Rectal smooth muscle tissue (tissue), 1 donor: ENCODE measurements around the gene SLC6A19.

ENCODE experiments used
- H3K27ac ChIP-seq: one replicate; pipeline ENCODE4 v1.7.0; 2013; ENCODE audit warnings: low read depth, low read length, inconsistent platforms
- H3K27me3 ChIP-seq: one replicate; pipeline ENCODE4 v1.7.0; 2013; ENCODE audit warnings: low read length; ENCODE audit not compliant: control insufficient read depth, insufficient read depth
- H3K36me3 ChIP-seq: one replicate; pipeline ENCODE4 v1.7.0; 2013; ENCODE audit warnings: low read length; ENCODE audit not compliant: control insufficient read depth, insufficient read depth
- H3K4me1 ChIP-seq: one replicate; pipeline ENCODE4 v1.7.0; 2013; ENCODE audit warnings: low read length; ENCODE audit not compliant: control insufficient read depth, insufficient read depth
- H3K4me3 ChIP-seq: one replicate; pipeline ENCODE4 v1.7.0; 2013; ENCODE audit warnings: low read length
- H3K9ac ChIP-seq: one replicate; pipeline ENCODE4 v1.7.0; 2013; ENCODE audit warnings: low read length

The SLC6A19 gene

GRCh38 chr5:1161108-1161832 is 40.1 kb upstream of the SLC6A19 start:
- H3K27ac ChIP-seq: no peak overlapping the region
- no peak overlapping the region for H3K4me3 ChIP-seq
- H3K27me3 ChIP-seq: peaks cover 7% of the 10 kb centered on the region
- H3K4me1 ChIP-seq: no peaks in the 10 kb centered on the region
- no peaks in the 10 kb centered on the region for H3K36me3 ChIP-seq
- no peak overlapping the region for H3K9ac ChIP-seq

GRCh38 chr5:1161833-1162229 is 39.6 kb upstream of the SLC6A19 start:
- peaks cover 1% of the 10 kb centered on the region for H3K27me3 ChIP-seq
- no peak overlapping the region for H3K27ac ChIP-seq
- no peaks in the 10 kb centered on the region for H3K36me3 ChIP-seq
- H3K4me3 ChIP-seq: no peak overlapping the region
- H3K4me1 ChIP-seq: no peaks in the 10 kb centered on the region
- H3K9ac ChIP-seq: no peak overlapping the region

GRCh38 chr5:1162276-1162675 is 39.1 kb upstream of the SLC6A19 start:
- no peak overlapping the region for H3K27ac ChIP-seq
- H3K4me1 ChIP-seq: no peaks in the 10 kb centered on the region
- H3K4me3 ChIP-seq: no peak overlapping the region
- H3K9ac ChIP-seq: no peak overlapping the region
- H3K36me3 ChIP-seq: no peaks in the 10 kb centered on the region
- H3K27me3 ChIP-seq: no peaks in the 10 kb centered on the region

- no peaks in the 10 kb centered on the region for H3K36me3 ChIP-seq
- no peak overlapping the region for H3K27ac ChIP-seq
- no peak overlapping the region for H3K9ac ChIP-seq
- H3K27me3 ChIP-seq: no peaks in the 10 kb centered on the region
- H3K4me3 ChIP-seq: no peak overlapping the region
- no peaks in the 10 kb centered on the region for H3K4me1 ChIP-seq
Observed at GRCh38 chr5:1162751-1163150, 38.6 kb upstream of the SLC6A19 start.

GRCh38 chr5:1163366-1163765 is 38.0 kb upstream of the SLC6A19 start:
- Histone ChIP-seq H3K4me1 (no peaks in the 10 kb centered on the region), H3K9ac (no peak overlapping the region), H3K27me3 (no peaks in the 10 kb centered on the region), H3K36me3 (no peaks in the 10 kb centered on the region), H3K27ac (no peak overlapping the region), H3K4me3 (no peak overlapping the region)

GRCh38 chr5:1163879-1164278 is 37.5 kb upstream of the SLC6A19 start:
- Histone ChIP-seq H3K27me3 (peaks cover 2% of the 10 kb centered on the region), H3K36me3 (no peaks in the 10 kb centered on the region), H3K9ac (no peak overlapping the region), H3K27ac (no peak overlapping the region), H3K4me3 (no peak overlapping the region), H3K4me1 (no peaks in the 10 kb centered on the region)

GRCh38 chr5:1164696-1165630 is 36.4 kb upstream of the SLC6A19 start:
- no peak overlapping the region for H3K9ac ChIP-seq
- H3K4me1 ChIP-seq: no peaks in the 10 kb centered on the region
- no peak overlapping the region for H3K27ac ChIP-seq

GRCh38 chr5:1165864-1166263 is 35.5 kb upstream of the SLC6A19 start:
- no peaks in the 10 kb centered on the region for H3K36me3 ChIP-seq
- H3K4me1 ChIP-seq: no peaks in the 10 kb centered on the region
- no peak overlapping the region for H3K4me3 ChIP-seq
- H3K9ac ChIP-seq: no peak overlapping the region
- no peak overlapping the region for H3K27ac ChIP-seq
- H3K27me3 ChIP-seq: peaks cover 5% of the 10 kb centered on the region

More at GRCh38 chr5:1164696-1165630, 36.4 kb upstream of the SLC6A19 start:
- no peak overlapping the region for H3K4me3 ChIP-seq
- no peaks in the 10 kb centered on the region for H3K36me3 ChIP-seq
- peaks cover 5% of the 10 kb centered on the region for H3K27me3 ChIP-seq

- no peak overlapping the region for H3K4me3 ChIP-seq
- no peaks in the 10 kb centered on the region for H3K4me1 ChIP-seq
- peaks cover 5% of the 10 kb centered on the region for H3K27me3 ChIP-seq
- no peak overlapping the region for H3K9ac ChIP-seq
- H3K27ac ChIP-seq: no peak overlapping the region
- H3K36me3 ChIP-seq: no peaks in the 10 kb centered on the region
Observed at GRCh38 chr5:1166370-1166769, 35.0 kb upstream of the SLC6A19 start.

- Histone ChIP-seq H3K4me3 (no peak overlapping the region), H3K4me1 (no peaks in the 10 kb centered on the region), H3K27me3 (peaks cover 5% of the 10 kb centered on the region), H3K27ac (no peak overlapping the region), H3K36me3 (no peaks in the 10 kb centered on the region), H3K9ac (no peak overlapping the region)
Observed at GRCh38 chr5:1167361-1167727, 34.1 kb upstream of the SLC6A19 start.

- Histone ChIP-seq H3K4me1 (no peaks in the 10 kb centered on the region), H3K27ac (no peak overlapping the region), H3K4me3 (peak overlapping the region; percentile 40), H3K27me3 (peaks cover 5% of the 10 kb centered on the region), H3K36me3 (no peaks in the 10 kb centered on the region), H3K9ac (no peak overlapping the region)
Observed at GRCh38 chr5:1167728-1168709, 33.4 kb upstream of the SLC6A19 start.

GRCh38 chr5:1168796-1169195 is 32.6 kb upstream of the SLC6A19 start:
- Histone ChIP-seq H3K9ac (no peak overlapping the region), H3K4me1 (no peaks in the 10 kb centered on the region), H3K36me3 (no peaks in the 10 kb centered on the region), H3K27me3 (peaks cover 5% of the 10 kb centered on the region), H3K27ac (no peak overlapping the region), H3K4me3 (no peak overlapping the region)
